Stimulated activated CD8-positive, alpha-beta memory T cell treated with anti-CD3 and anti-CD28 coated beads, Interleukin-4, amount 100 ng/mL, for 1 hour (primary cell): Measurements from ENCODE around the gene HRG.
"Not testable (repeated sequence)": the region's sequence is repeated elsewhere in the genome, so short reads cannot be mapped to it uniquely, and the experiment has no call there.

ENCODE experiments used
- DNase-seq, 2 donors: peaks; one replicate each; pipeline ENCODE4 v3.0.0-alpha.2; 2020; ENCODE audit warnings: low read depth in 2 of 2, low spot score in 1 of 2

The HRG gene, protein sequence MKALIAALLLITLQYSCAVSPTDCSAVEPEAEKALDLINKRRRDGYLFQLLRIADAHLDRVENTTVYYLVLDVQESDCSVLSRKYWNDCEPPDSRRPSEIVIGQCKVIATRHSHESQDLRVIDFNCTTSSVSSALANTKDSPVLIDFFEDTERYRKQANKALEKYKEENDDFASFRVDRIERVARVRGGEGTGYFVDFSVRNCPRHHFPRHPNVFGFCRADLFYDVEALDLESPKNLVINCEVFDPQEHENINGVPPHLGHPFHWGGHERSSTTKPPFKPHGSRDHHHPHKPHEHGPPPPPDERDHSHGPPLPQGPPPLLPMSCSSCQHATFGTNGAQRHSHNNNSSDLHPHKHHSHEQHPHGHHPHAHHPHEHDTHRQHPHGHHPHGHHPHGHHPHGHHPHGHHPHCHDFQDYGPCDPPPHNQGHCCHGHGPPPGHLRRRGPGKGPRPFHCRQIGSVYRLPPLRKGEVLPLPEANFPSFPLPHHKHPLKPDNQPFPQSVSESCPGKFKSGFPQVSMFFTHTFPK

DNA sequence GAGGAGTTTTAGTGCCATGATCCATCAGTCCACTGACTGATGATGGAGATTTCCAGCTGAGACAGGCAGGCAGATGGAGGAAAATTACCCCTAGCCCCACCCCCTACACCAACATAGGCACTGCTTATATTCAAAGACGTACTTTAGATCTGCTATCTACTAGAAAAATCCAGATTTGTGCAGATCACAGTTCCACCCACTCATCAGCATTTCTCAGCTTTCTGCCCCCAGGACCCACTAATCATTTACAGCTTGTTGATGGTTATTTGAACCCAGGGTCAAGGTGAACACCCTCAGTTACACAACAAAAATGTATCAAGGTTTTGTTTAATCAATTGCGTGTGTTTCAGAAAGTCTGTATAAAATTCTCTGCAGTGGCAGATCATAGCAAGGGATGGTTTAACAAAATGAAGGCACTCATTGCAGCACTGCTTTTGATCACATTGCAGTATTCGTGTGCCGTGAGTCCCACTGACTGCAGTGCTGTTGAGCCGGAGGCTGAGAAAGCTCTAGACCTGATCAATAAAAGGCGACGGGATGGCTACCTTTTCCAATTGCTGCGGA is at the start of gene HRG:
Gene HRG, plus strand, starts transcription at position 390 of the 564 bp plus-strand sequence. Its CDS starts 18 bp downstream, at position 408.
- DNase-seq: no peak

DNA sequence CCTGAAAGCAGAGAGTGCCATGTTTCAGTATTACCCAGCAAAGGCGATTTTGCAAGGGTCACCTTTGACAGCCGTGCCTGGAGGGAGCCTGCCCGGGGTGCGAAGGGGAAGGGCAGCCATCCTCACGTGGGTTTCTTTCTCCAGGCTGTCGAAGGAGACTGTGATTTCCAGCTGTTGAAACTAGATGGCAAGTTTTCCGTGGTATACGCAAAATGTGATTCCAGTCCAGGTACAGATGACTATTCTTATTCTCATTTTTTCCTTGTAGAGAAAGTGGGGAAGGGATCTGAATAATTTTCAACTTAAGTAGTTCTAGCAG is 49.6 kb upstream of the HRG start:
- no peak for DNase-seq

DNA sequence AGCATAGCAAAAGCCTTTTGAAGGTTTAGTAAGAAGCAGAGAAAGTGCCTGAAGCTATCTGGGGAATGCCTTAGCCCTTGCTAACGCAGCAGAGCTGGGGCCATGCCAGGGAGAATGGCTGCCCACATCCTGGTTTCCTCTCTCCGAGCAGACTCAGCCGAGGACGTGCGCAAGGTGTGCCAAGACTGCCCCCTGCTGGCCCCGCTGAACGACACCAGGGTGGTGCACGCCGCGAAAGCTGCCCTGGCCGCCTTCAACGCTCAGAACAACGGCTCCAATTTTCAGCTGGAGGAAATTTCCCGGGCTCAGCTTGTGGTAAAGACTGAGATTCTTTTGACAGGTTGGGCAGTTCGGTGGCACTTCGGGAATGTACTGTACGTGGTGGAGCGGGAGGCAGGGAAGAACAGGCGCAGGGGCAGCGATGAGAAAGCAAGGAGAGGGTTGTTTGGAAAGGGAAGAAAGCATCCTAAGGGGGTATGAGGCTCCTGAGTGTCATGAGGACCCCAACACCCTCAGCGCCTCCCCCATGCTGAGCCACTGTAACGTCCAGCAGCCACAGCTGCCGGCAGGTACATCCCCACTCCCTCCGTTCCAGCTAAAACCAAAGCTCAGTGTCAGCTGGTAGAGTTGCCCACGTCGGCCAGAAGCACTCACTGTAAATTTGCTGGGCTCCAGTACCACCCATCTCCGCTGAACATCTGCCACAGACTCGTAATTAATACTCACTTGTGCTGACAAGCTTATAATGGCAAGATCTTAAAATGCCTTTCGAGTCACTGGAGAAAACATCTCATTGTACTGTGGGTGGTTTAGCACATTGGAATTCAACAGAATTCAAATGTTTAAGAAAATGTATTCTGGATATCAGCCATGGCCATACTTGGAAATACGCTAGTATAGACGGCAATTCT is 48.5 kb upstream of the HRG start:
- peak; percentile 57 to 76 for DNase-seq

- no peak for DNase-seq
Observed at GRCh38 chr3:186618318-186618938, 47.4 kb upstream of the HRG start.

GRCh38 chr3:186619787-186620212 is 46.0 kb upstream of the HRG start:
- no peak for DNase-seq

- DNase-seq: no peak
Observed at GRCh38 chr3:186620213-186621092, 45.4 kb upstream of the HRG start.

DNA sequence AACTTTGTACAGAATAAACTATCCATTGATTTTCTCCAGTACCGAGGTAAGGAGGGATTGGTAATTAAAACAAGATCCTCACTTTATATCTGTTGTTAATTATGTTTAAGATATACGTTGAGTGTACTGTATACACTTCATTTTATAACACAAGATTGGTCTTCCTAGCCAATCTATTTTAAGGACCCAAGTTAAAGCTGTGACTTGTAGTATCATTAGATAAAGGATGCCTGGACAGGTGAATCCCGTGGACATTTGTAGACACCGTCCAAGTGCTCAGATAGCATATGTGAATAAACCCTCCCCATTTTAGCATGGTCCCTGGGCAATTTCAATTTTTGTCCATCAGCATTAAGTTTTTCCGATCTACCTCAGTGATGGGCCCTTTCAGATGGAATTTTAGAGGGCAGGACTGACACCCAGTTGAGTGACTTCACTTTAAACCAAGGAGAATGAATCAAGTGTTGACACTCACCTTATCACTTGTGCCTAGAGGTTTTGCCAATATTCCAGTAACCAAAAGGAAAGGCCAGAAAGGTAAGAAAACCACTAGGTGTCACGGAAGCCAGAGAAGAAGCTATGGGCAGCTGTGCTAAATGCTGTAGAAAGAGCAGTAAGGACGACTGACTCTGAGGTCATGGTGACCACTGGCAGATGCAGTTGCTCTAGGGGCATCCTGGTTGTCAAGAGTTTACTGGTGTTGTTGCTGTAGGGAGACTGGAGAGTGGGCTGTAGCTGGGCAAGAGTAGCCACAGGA is 43.7 kb upstream of the HRG start:
- DNase-seq: no peak

GRCh38 chr3:186622651-186623310 is 43.0 kb upstream of the HRG start:
- DNase-seq: no peak

GRCh38 chr3:186624598-186624997 is 41.2 kb upstream of the HRG start:
- no peak for DNase-seq

DNA sequence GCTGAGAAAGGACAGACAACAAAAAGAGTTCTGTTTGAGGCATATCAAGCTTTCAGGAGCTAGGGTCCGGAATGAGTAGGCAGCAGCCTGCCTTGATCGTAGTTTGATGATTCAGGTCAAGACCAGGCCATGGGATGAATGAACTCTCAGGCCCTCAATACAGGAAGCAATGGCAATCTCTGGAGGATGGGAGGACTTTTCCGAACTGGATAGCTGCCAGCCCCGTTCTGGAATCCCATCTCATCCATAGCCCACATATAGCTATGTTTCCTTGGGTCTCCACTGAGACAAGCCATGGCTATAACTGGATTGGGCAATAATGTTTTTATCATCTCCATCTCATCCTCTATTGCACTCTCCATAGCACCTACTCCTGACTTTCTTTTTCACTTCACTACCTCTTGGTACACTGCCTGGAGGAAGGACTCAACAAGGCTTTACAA is 40.2 kb upstream of the HRG start:
- no peak for DNase-seq

DNA sequence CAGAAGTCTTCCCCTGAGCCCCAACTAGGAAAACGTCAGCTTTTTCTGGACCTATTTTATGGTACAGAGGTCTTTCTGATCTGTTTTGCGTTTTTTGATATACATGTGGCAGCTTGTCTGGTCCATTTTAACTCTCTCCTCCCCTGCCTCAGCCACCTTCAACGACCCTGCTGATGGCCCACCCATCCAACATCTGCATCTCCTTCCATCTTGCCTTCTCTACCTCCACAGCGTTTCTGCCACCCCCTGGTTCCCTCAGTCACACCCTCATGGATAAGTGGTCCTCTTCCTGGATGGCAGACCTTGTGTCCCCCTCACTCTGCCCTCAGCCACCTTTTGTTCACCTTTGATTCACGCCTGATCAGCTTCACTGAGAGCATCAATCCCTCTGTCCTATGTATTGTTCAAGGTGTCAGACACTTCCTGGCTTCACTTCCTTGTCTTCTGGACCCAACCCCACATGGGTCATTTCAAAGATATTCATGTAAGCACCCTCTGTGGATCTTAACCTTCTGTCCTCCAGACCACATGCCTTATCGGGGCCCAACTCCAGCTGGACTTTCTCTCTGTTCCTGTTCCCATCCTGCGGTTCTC is 39.5 kb upstream of the HRG start:
- DNase-seq: no peak

- DNase-seq: no peak
Observed at GRCh38 chr3:186627852-186628414, 37.9 kb upstream of the HRG start.

GRCh38 chr3:186628756-186629155 is 37.1 kb upstream of the HRG start:
- no peak for DNase-seq

- no peak for DNase-seq
Observed at GRCh38 chr3:186630950-186631641, 34.7 kb upstream of the HRG start.

DNA sequence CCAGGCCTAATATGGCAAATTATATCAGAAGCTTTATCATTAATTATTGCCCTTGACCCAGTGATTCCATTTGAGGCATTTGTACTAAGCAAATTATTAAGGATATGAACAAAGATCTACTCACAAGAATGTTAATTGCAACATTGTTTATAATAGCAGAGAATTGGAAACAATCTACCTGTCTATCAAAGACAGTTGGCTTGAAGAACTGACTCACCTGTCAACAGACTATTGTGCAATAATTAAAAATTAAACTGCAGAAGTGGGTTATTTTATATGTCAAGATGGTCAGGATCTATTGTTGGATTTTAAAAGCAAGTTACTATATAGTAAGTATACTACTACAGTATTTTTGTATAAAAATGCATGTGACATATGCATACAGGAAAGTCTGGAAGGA is 32.3 kb upstream of the HRG start:
- DNase-seq: no peak

GRCh38 chr3:186634207-186634606 is 31.6 kb upstream of the HRG start:
- not testable (repeated sequence) for DNase-seq

GRCh38 chr3:186635532-186635931 is 30.3 kb upstream of the HRG start:
- DNase-seq: no peak

DNA sequence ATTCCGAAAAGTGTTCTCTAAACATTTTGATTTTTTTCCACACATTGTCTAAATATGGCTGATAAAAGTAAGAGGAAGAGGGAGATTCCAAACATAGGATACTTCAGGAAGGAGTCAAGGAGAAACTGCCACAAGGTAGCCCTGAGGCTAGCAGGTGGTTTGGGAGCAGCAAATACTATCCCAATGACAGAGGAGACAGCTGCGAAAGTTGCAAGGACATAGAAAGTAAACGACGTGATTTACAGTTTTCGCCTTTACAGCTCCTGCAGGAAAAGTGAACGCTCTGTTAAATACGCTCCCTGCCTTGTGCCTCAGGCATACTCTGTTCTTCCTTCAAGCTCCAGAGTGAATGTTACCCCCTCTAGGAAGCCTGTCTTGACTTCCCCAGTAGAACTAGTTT is 29.3 kb upstream of the HRG start:
- no peak for DNase-seq
